OCI-LY1 (cell line): ENCODE data around the gene CLRN3.

Experiments
- EZH2 ChIP-seq: fragments of 200-600 bp; sonication (generic), shearing (Covaris generic); IDR thresholded peaks from 2 replicates; pipeline ENCODE4 v1.8.0; 2017; ENCODE audit warnings: borderline replicate concordance, mixed run types, mild to moderate bottlenecking, antibody characterized with exemption, low read length, moderate library complexity, mixed read lengths
- TF ChIP-seq, protein P1 (sequence below): fragments of 200-600 bp; sonication (generic), shearing (Covaris generic); IDR thresholded peaks from 2 replicates; pipeline ENCODE4 v1.5.1; 2017; ENCODE audit warnings: mild to moderate bottlenecking, antibody characterized with exemption, low read length, moderate library complexity, mixed read lengths

DNA sequence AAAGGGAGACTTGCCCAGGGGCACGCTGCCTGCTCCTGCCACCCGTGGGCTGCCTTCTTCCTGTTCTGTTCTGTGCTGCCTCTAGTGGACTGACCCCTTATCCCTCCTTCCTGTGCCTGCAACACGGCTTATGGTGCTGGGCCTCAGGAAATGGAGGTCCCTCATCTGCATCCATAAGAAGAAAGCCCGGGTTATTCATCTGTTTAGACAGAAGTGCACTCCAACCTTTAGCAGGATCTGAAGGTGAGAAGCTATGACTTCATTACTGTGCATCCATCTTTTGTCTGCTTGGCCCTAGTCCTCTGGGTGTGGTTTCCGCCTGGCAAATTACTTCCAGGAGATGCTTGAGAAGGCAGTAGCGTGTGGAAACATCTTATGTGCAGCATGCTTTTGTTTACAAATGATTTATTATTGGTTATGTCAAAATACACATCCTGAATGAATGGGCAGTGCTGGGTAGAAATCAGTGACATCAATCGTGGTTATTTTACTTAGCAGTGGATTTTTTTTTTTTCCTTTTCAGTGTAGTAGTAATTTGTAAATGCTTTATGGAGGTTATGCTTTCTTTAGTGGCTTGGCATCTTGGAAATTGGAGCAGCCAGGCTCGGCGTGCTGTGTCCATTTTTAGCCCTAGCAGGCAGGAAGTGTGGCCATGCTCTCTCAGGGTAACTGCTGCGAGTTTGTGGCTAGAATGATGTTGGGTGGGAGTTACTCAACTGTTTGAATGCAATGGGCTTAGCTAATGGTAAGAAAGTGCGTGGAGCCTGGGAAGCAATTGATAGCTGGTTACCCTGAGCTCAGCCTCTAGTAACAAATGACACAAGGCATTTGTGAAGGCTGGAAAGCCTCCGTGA is 26.9 kb upstream of the CLRN3 start:
- TF ChIP-seq, protein P1, sequence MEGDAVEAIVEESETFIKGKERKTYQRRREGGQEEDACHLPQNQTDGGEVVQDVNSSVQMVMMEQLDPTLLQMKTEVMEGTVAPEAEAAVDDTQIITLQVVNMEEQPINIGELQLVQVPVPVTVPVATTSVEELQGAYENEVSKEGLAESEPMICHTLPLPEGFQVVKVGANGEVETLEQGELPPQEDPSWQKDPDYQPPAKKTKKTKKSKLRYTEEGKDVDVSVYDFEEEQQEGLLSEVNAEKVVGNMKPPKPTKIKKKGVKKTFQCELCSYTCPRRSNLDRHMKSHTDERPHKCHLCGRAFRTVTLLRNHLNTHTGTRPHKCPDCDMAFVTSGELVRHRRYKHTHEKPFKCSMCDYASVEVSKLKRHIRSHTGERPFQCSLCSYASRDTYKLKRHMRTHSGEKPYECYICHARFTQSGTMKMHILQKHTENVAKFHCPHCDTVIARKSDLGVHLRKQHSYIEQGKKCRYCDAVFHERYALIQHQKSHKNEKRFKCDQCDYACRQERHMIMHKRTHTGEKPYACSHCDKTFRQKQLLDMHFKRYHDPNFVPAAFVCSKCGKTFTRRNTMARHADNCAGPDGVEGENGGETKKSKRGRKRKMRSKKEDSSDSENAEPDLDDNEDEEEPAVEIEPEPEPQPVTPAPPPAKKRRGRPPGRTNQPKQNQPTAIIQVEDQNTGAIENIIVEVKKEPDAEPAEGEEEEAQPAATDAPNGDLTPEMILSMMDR, result peak; percentile 12; the same call in 1 of the 2 replicates
- TF ChIP-seq EZH2, result no peak
